GM12864 (cell line): ENCODE data around the gene CEACAM1.
"Not testable (repeated sequence)": the region's sequence is repeated elsewhere in the genome, so short reads cannot be mapped to it uniquely, and the experiment has no call there.

ENCODE experiments used
- DNase-seq: peaks from one replicate; pipeline ENCODE4 v3.0.0-alpha.2; 2011; ENCODE audit warnings: low read depth
- H3K4me3 ChIP-seq: 2 replicates; pipeline ENCODE4 v1.5.1; 2011; ENCODE audit warnings: mild to moderate bottlenecking, low read depth, low read length, control low read depth
- TF ChIP-seq, protein P1 (sequence below): IDR thresholded peaks from 2 replicates; pipeline ENCODE4 v1.5.1; 2011; ENCODE audit warnings: low read depth, mild to moderate bottlenecking, moderate library complexity, low read length, control low read depth, inconsistent platforms; ENCODE audit errors: missing control alignments

Gene CEACAM1

DNA sequence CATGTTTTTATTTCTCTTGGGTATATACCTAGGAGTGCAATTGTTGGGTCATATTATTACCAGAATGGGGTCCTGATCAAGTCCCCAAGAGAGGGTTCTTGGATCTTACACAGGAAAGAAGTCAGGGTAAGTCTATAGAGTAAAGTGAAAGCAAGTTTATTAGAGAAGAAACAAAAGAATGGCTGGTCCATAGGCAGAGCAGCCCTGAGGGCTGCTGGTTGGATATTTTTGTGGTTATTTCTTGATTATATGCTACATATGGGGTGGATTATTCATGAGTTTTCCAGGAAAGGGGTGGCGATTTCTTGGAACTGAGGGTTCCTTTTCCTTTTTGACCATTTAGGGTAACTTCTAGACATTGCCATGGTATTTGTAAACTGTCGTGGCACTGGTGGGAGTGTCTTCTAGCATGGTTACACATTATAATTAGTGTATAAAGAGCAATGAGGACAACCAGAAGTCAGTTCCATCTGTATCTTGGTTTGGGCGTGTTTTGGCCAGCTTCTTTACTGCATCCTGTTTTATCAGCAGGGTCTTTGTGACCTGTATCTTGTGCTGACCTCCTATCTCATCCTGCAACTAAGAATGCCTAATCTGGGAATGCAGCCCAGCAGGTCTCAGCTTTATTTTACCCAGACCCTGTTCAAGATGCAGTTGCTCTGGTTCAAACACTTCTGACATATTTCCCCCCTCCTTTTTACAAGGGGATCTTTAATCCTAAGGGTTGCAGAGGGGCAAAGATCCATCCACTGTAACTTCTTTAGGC, 41.1 kb downstream of the CEACAM1 start:
- TF ChIP-seq, protein P1, sequence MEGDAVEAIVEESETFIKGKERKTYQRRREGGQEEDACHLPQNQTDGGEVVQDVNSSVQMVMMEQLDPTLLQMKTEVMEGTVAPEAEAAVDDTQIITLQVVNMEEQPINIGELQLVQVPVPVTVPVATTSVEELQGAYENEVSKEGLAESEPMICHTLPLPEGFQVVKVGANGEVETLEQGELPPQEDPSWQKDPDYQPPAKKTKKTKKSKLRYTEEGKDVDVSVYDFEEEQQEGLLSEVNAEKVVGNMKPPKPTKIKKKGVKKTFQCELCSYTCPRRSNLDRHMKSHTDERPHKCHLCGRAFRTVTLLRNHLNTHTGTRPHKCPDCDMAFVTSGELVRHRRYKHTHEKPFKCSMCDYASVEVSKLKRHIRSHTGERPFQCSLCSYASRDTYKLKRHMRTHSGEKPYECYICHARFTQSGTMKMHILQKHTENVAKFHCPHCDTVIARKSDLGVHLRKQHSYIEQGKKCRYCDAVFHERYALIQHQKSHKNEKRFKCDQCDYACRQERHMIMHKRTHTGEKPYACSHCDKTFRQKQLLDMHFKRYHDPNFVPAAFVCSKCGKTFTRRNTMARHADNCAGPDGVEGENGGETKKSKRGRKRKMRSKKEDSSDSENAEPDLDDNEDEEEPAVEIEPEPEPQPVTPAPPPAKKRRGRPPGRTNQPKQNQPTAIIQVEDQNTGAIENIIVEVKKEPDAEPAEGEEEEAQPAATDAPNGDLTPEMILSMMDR: no peak
- H3K4me3 ChIP-seq: no peak overlapping the region
- DNase-seq: no peak

DNA sequence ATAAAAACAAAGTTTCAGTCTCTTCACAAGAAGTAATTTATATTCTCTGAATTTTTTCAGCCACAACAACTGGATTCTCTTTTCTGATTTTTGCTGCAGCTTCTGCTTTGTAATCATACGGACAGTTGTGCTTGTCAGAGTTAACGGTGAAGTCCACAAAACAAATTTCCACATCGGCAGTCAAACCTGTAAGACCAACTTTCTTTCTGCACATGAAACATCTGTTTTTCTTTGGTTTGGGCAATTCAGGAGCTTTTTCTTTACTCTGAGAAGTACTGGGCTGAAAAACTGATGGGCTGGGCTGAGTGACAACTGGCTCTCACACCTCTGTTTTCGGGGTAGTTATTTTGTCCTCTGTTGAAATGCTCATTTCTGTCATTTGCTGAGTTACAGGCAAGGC, 43.2 kb downstream of the CEACAM1 start:
- H3K4me3 ChIP-seq, DNase-seq: not testable (repeated sequence)

DNA sequence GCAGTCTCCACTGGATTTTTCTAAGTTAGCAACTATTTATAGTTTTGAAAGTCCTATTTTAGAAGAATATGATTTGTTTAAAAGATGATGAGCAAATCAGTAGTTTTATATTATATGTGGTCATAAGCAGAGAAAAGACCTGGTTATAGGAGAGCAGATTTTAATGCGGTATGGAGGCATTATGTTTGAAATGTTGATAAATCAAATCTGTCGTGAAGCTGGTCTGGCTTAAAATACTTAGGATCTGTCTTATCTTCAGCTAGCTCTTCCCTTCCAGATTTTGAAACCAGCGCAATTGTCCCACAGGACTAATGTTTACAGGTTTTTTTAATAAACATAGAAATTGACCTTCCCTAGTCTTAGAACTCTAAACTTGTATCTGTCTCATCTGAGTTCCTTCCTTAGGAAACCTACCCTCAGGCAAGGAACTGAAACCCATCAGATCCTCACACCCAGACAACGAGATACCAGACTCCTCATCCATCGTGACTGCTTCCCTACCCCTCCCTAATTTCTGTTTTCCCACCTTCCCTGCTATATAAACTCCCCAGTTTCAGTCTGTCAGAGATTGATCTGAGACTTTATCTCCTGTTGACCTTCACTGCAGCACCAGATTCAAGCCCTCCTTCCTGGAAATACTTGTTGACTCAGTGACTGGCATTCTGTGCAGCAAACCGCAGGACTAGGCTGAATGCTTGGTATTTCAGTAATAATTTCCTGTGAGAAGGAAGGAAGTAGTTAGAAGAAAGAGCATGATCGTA, 47.8 kb downstream of the CEACAM1 start:
- no peak for DNase-seq
- TF ChIP-seq, protein P1: no peak
- no peak overlapping the region for H3K4me3 ChIP-seq

DNA sequence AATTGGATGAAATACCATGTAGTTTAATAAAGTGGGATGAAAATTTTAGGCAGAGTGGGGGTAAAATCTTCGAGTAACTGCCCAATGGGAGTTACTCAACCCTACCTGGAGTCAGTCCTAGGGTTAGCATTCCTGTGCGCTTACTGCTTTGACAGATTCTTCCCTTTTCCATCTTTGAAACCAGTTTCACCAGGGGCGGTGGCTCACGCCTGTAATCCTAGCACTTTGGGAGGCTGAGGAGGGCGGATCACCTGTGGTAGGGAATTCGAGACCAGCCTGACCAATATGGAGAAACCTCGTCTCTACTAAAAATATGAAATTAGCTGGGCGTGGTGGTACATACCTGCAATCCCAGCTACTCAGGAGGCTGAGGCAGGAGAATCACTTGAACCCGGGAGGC, 48.5 kb downstream of the CEACAM1 start:
- TF ChIP-seq, protein P1: no peak
- no peak for DNase-seq

DNA sequence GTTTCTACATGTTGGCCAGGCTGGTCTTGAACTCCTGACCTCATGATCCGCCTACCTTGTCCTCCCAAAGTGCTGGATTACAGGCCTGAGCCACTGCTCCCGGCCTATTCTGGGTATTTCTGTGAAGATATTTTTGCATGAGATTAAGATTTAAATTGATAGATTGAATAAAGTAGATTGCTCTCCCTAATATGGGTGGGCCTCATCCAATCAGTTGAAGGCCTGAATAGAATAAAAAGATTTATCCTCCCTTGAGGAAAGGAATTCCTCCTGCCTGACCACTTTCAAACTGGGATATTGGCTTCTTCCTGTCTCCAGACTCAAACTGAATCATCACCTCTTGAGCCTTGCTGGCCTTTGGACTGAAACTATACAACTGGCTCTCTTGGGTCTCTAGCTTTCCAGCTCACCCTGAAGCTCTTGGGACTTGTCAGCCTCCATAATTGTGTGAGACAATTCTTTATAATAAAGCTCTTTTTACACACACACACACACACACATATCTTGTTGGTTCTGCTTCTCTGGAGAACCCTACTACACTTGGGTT, 49.4 kb downstream of the CEACAM1 start:
- no peak for DNase-seq
- no peak overlapping the region for H3K4me3 ChIP-seq
- TF ChIP-seq, protein P1: no peak

More for the DNA sequence above, 48.5 kb downstream of the CEACAM1 start:
- no peak overlapping the region for H3K4me3 ChIP-seq

DNA sequence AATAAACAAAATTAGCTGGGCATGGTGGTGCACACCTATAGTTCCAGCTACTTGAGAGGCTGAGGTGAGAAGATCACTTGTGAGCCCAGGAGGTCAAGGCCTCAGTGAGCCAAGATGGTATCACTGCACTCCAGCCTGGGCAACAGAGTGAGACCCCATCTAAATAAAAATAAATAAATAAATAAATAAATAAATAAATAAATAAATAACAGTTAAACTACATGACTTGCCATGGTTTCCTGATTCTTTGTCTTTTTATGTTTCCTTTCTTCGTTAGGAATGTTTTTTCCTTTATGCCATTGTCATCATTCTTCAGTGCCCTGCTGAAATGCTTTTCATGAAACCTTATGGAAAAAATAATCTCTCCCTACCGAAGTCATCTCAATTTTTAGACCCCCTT, 50.3 kb downstream of the CEACAM1 start:
- H3K4me3 ChIP-seq: no peak overlapping the region
- DNase-seq: no peak
- TF ChIP-seq, protein P1: no peak

DNA sequence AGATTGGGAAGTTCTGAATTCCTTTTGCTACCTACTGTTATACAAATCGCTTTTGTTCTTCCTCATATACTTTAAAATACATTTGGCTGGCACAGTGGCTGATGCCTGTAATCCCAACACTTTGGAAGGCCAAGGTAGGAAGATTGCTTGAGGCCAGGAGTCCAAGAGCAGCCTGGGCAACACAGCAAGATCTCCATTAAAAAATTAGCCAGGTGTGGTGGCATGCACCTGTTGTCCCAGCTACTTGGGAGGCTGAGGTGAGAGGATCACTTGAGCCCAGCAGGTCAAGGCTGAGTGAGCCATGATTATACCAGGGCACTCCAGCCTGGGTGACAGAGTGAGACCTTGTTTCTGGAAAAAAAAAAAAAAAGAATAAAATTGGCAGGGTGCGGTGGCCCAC, 51.2 kb downstream of the CEACAM1 start:
- no peak for DNase-seq
- TF ChIP-seq, protein P1: no peak
- no peak overlapping the region for H3K4me3 ChIP-seq
